Lower leg skin (tissue), 4 donors: ENCODE results near the gene CDH10. TPM values are rescaled to one million over a fixed set of nuclear protein-coding genes. Genes with fewer than 3 reads are reported as not detected.

Source experiments
- DNase-seq, 2 donors: peaks; one replicate each; pipeline ENCODE4 v3.0.0-alpha.2; 2019; ENCODE audit warnings: low spot score in 2 of 2
- H3K4me3 ChIP-seq: fragments of 200-600 bp; sonication (generic); 2 replicates; pipeline ENCODE4 v1.5.1; 2017; ENCODE audit warnings: mild to moderate bottlenecking, low read depth; ENCODE audit not compliant: poor library complexity, severe bottlenecking
- POLR2A ChIP-seq, 2 donors: fragments of 450-650 bp; IDR thresholded peaks; one replicate each; pipeline ENCODE4 v1.6.1; 2016 to 2017; ENCODE audit warnings: antibody characterized with exemption in 2 of 2, mild to moderate bottlenecking in 1 of 2, moderate library complexity in 1 of 2
- WGBS, 2 donors: methylation state at CpG; one replicate each; pipeline ENCODE4 v1.1.5; 2018; 5-methylcytosine and 5-hydroxymethylcytosine counted together
- intact Hi-C: fragments of 100-400 bp; cut with DNase I; formaldehyde crosslinking; loops from one replicate; pipeline ENCODE4 v1.15.0; 2023; ENCODE audit warnings: low total_unique reads
- total RNA-seq, 4 donors: library from RNA; depleted of rRNA; stranded (reverse); fragments of >200 nt; gene quantifications; one replicate each; pipeline ENCODE4 v1.1.0, GENCODE V29; 2016
- TF ChIP-seq, protein P1 (sequence below), 3 donors: fragments of 450-650 bp; IDR thresholded peaks; one replicate each; pipeline ENCODE4 v1.5.1; 2016; ENCODE audit warnings: antibody characterized with exemption in 3 of 3, mild to moderate bottlenecking in 3 of 3, moderate library complexity in 2 of 3

Gene CDH10
- total RNA-seq, 4 donors from 2014 or later, result 0.04 TPM; not detected in 3

DNA sequence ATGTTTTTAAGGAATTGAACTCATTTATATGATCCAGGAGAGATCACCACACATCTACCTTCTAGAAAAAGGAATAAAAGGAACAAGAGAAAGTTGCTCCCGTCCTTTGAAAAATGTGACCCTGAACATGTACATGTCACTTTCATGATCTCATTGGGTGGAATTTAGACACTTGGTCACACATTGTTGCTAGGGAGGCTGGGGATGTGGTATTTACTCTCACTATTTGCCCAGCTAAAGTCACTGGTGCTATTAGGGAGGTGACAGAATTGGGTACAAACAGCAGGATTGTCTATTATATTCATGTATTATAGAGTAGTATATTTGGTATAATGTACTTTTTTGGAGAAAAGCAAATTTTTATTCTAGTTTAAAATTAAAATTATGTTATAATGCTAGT lies 2.1 kb upstream of the CDH10 start:
- H3K4me3 ChIP-seq, result no peak overlapping the region
- no peak for DNase-seq
- 94 to 95% methylated on average over 1 of the region's 1 CpG for WGBS, 2 donors
- intact Hi-C loops, result no loop called here
- TF ChIP-seq POLR2A (IDR thresholded peaks at IDR 0.05), result no peak
- TF ChIP-seq, protein P1, sequence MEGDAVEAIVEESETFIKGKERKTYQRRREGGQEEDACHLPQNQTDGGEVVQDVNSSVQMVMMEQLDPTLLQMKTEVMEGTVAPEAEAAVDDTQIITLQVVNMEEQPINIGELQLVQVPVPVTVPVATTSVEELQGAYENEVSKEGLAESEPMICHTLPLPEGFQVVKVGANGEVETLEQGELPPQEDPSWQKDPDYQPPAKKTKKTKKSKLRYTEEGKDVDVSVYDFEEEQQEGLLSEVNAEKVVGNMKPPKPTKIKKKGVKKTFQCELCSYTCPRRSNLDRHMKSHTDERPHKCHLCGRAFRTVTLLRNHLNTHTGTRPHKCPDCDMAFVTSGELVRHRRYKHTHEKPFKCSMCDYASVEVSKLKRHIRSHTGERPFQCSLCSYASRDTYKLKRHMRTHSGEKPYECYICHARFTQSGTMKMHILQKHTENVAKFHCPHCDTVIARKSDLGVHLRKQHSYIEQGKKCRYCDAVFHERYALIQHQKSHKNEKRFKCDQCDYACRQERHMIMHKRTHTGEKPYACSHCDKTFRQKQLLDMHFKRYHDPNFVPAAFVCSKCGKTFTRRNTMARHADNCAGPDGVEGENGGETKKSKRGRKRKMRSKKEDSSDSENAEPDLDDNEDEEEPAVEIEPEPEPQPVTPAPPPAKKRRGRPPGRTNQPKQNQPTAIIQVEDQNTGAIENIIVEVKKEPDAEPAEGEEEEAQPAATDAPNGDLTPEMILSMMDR (IDR thresholded peaks at IDR 0.05), result no peak

DNA sequence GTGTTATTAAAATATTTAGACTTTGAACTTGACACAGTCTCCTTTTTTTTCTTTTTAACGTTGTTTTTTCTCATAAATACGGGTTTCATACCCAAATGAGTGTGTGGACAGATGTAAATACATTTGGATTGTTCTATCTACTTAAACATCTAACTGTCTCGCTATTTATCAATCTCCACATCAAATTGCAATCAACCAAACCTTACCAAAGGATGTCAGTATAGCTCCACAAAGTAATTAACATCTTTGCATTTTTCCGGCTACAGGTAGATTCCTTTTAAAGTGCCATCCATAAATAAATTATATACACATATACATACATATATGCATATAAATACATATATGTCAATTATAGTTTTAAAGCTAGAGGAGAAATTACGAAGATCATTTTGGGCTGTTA lies 705 bp upstream of the CDH10 start:
- no peak overlapping the region for H3K4me3 ChIP-seq
- WGBS, 2 donors, result 40 to 41% methylated on average over 5 of the region's 5 CpGs

DNA sequence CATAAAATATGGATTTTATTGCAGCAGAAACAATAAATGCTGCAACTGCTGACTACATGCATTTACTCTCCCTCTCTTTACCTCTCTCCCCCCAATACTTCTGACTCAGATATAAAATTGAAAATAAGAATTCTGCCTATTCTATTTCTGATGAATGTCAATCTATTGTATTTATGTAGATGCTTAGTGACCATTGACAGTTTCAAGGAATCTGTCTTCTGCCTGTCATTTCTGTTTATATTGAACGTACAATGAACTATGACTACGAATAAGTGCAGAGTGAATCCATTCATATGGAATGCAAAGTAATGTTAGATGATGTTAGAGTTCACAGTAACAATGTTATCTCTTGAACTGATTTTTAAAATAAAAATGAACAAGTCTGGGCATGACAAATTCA lies 898 bp downstream of the CDH10 start:
- no peak for TF ChIP-seq POLR2A (IDR thresholded peaks at IDR 0.05)
- TF ChIP-seq, protein P1 (IDR thresholded peaks at IDR 0.05), result no peak
- intact Hi-C loops, result no loop called here
- WGBS, 2 donors, result 35 to 40% methylated on average over 2 of the region's 2 CpGs
- DNase-seq, result no peak
- H3K4me3 ChIP-seq, result no peak overlapping the region

More for the DNA sequence above, 705 bp upstream of the CDH10 start:
- intact Hi-C loops, result no loop called here
- DNase-seq, result no peak
- TF ChIP-seq POLR2A (IDR thresholded peaks at IDR 0.05), result no peak
- TF ChIP-seq, protein P1 (IDR thresholded peaks at IDR 0.05), result no peak

DNA sequence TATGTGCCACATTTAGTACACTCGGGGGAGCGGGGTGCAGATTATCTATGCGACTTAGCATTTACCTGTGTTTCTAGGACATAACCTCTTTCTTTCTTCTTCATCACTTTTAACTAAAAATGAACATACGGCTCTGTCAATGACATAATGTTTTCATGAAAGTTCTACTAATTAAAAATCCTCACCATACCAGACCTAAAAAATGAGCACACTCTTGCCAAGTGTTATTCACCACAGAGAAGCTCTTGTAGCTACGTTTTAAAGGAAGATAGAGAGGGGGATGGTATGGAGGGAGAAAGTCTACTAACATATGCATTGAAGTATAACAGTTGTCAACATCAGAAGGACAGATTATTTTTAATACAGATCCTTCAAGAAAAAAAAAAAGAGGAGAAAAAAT lies 1.6 kb downstream of the CDH10 start:
- TF ChIP-seq POLR2A (IDR thresholded peaks at IDR 0.05), result no peak
- TF ChIP-seq, protein P1 (IDR thresholded peaks at IDR 0.05), result no peak
- DNase-seq, result no peak
- H3K4me3 ChIP-seq, result no peak overlapping the region
- WGBS, 2 donors, result 34 to 36% methylated on average over 5 of the region's 5 CpGs
- intact Hi-C loops, result no loop called here

DNA sequence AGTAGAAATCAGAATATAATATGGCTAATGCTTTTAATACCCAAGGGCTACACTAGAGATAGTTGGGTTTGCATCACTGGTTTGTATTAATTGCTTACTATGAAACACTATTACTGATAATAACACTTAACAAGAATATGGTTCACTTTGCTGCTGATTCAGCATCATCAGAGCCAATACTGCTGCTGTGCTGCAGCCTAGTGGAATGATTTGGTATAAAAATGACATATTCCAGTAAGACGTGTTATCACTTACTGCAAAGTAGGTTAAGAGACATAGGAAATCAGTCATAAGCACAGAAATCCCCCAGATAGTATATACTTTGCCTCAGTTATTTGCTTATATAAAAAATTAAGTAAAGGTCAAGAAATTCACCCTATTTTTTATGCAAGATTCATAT lies 2.8 kb downstream of the CDH10 start:
- DNase-seq, result no peak
- TF ChIP-seq POLR2A (IDR thresholded peaks at IDR 0.05), result no peak
- TF ChIP-seq, protein P1 (IDR thresholded peaks at IDR 0.05), result no peak
- intact Hi-C loops, result no loop called here
- H3K4me3 ChIP-seq, result no peak overlapping the region
- 10 to 13% methylated on average over 1 of the region's 1 CpG for WGBS, 2 donors

DNA sequence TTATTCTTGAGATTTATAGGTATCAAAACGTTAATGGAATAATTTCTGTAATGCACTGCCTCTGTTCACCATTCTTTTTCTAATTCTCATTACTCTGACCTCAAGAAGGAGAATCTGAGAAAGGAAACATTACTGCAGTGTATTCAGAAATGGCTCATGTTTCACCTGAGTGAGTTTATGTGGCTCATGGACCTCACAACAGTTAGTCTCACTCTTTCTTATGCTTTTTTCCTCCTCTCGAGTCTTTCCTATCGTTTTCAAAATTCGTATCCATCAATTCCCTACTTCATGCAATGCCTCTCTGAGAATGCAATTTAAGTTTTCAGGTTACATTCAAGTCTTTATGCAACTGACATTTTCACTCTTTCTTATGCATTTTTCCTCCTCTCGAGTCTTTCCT lies 9.6 kb downstream of the CDH10 start:
- H3K4me3 ChIP-seq, result no peak overlapping the region
- no peak for DNase-seq
- 63 to 71% methylated on average over 5 of the region's 5 CpGs for WGBS, 2 donors
- intact Hi-C loops, result no loop called here
- TF ChIP-seq, protein P1 (IDR thresholded peaks at IDR 0.05), result no peak
- TF ChIP-seq POLR2A (IDR thresholded peaks at IDR 0.05), result no peak
